HepG2 (cell line): ENCODE measurements around the gene METTL16. TPM values are rescaled to one million over a fixed set of nuclear protein-coding genes. Genes with fewer than 3 reads are reported as not detected.
A peak's percentile ranks its signal among the peaks of the same experiment; 100 is the strongest.

Experiments
- ATAC-seq: fragments of 200-7000 bp; cut with Tn5 transposase; 3 replicates; pipeline ENCODE4 v1.9.1; 2020; ENCODE audit warnings: mild to moderate bottlenecking, moderate library complexity
- BruUV-seq: library from RNA; stranded (reverse); fragments of 400-500 nt; replicated peaks from 2 replicates; lab custom pipeline; 2021; lab: Mats Ljungman, UMichigan
- CTCF ChIA-PET: fragments of 300-600 bp; formaldehyde crosslinking; extraction: SDS; loops from one replicate; lab custom pipeline; 2021; ENCODE audit warnings: low total read pairs, inconsistent platforms, low intra/inter-chr PET ratio; lab: Yijun Ruan, JAX
- POLR2A ChIA-PET: fragments of 350-600 bp; sonication (Branson Sonifier 250); formaldehyde crosslinking; loops from one replicate; lab custom pipeline; 2020; ENCODE audit warnings: antibody characterized with exemption, inconsistent platforms; lab: Yijun Ruan, JAX
- DNase-seq: peaks from one replicate; pipeline ENCODE4 v3.0.0-alpha.2; 2015; ENCODE audit warnings: low spot score
- FAIRE-seq: peaks from 3 replicates; lab custom pipeline; 2011; peaks lifted over from hg19 to GRCh38; lab: Jason Lieb, UNC
- H2AFZ ChIP-seq: one replicate; pipeline ENCODE4 v1.6.1; 2011; ENCODE audit warnings: low read length, inconsistent platforms
- H3K27ac ChIP-seq: fragments of 300-600 bp; 3 replicates; pipeline ENCODE4 v1.8.0; 2011; ENCODE audit warnings: mixed run types, mild to moderate bottlenecking, mixed read lengths, low read length, inconsistent platforms; ENCODE audit not compliant: insufficient read depth; ENCODE audit errors: extremely low read length
- H3K27me3 ChIP-seq, 2 experiments: fragments of 200-600 bp in 1 of 2; 2 replicates in 1 of 2; 3 replicates in 1 of 2; pipeline versions ENCODE4 v1.6.0 to v1.8.0; 2011; ENCODE audit warnings: low read length in 2 of 2, mild to moderate bottlenecking in 2 of 2, moderate library complexity in 2 of 2, inconsistent platforms in 1 of 2; ENCODE audit not compliant: insufficient read depth in 2 of 2, control insufficient read depth in 1 of 2
- H3K36me3 ChIP-seq, 2 experiments: fragments of 200-600 bp in 1 of 2; replicated peaks in 1 of 2; 2 replicates in 1 of 2; 3 replicates in 1 of 2; pipeline versions ENCODE4 v1.5.1 to v1.8.0; 2011; ENCODE audit warnings: low read length in 2 of 2, inconsistent platforms in 1 of 2; ENCODE audit not compliant: insufficient read depth in 2 of 2, control insufficient read depth in 1 of 2
- H3K4me1 ChIP-seq: 2 replicates; pipeline ENCODE4 v1.5.1; 2012; ENCODE audit warnings: low read length, inconsistent platforms; ENCODE audit not compliant: insufficient read depth
- H3K4me2 ChIP-seq: 2 replicates; pipeline ENCODE4 v1.6.0; 2011; ENCODE audit warnings: low read depth, low read length, inconsistent platforms
- H3K4me3 ChIP-seq, 3 experiments: fragments of 200-600 bp in 1 of 3; sonication (generic), shearing (Covaris generic) in 1 of 3; replicated peaks in 1 of 3; 2 replicates each; pipeline ENCODE4 v1.5.1; 2011 to 2016; ENCODE audit warnings: low read length in 3 of 3, inconsistent platforms in 2 of 3, low read depth in 2 of 3, mild to moderate bottlenecking in 2 of 3, control low read depth in 1 of 3, mixed read lengths in 1 of 3; ENCODE audit not compliant: insufficient read depth in 1 of 3
- H3K79me2 ChIP-seq: one replicate; pipeline ENCODE4 v1.6.1; 2011; ENCODE audit warnings: low read length, inconsistent platforms; ENCODE audit not compliant: insufficient read depth
- H3K9ac ChIP-seq: 2 replicates; pipeline ENCODE4 v1.6.0; 2011; ENCODE audit warnings: mild to moderate bottlenecking, low read depth, low read length, inconsistent platforms; ENCODE audit not compliant: insufficient read depth
- H3K9me3 ChIP-seq: 2 replicates; pipeline ENCODE4 v1.5.1; 2012; ENCODE audit warnings: mild to moderate bottlenecking, low read length
- H4K20me1 ChIP-seq: 2 replicates; pipeline ENCODE4 v1.6.0; 2011; ENCODE audit warnings: inconsistent platforms, mild to moderate bottlenecking, low read length, moderate library complexity; ENCODE audit not compliant: insufficient read depth
- BORCS8-MEF2B ChIP-seq: sonication (generic); formaldehyde crosslinking; IDR thresholded peaks from 2 replicates; pipeline ENCODE4 v1.8.0; 2022; ENCODE audit warnings: mild to moderate bottlenecking, missing genetic modification reagents
- ELF1 ChIP-seq: sonication (generic); formaldehyde crosslinking; IDR thresholded peaks from 2 replicates; pipeline ENCODE4 v1.4.0; 2020; ENCODE audit warnings: missing genetic modification reagents
- ELF3 ChIP-seq: IDR thresholded peaks from 2 replicates; pipeline ENCODE4 v1.6.1; 2016; ENCODE audit warnings: missing genetic modification reagents, missing compliant biosample characterization
- HOXA9 ChIP-seq: sonication (generic); formaldehyde crosslinking; IDR thresholded peaks from 2 replicates; pipeline ENCODE4 v1.8.1; 2022; ENCODE audit warnings: missing genetic modification reagents, mild to moderate bottlenecking, moderate library complexity, borderline replicate concordance
- MAFK ChIP-seq, 2 experiments: IDR thresholded peaks in 1 of 2; conservative IDR thresholded peaks in 1 of 2; 2 replicates each; pipeline ENCODE4 v1.6.1; 2011; ENCODE audit warnings: improper control_type of control experiment in 2 of 2, low read length in 2 of 2
- MIXL1 ChIP-seq: IDR thresholded peaks from 2 replicates; pipeline ENCODE4 v1.6.1; 2016
- NFATC3 ChIP-seq: sonication (generic); formaldehyde crosslinking; IDR thresholded peaks from 2 replicates; pipeline ENCODE4 v1.5.1; 2020; ENCODE audit warnings: mild to moderate bottlenecking, missing genetic modification reagents
- PREB ChIP-seq: sonication (generic); formaldehyde crosslinking; IDR thresholded peaks from 2 replicates; pipeline ENCODE4 v1.4.0; 2020; ENCODE audit warnings: missing genetic modification reagents
- SYNCRIP ChIP-seq: fragments of 200-400 bp; formaldehyde crosslinking; IDR thresholded peaks from 2 replicates; pipeline ENCODE4 v1.6.1; 2018; ENCODE audit warnings: mild to moderate bottlenecking, low read depth, low read length; ENCODE audit not compliant: insufficient read depth
- TEAD2 ChIP-seq: sonication (generic); formaldehyde crosslinking; IDR thresholded peaks from 2 replicates; pipeline ENCODE4 v1.9.0; 2021; ENCODE audit warnings: missing genetic modification reagents
- ZNF616 ChIP-seq: sonication (generic); formaldehyde crosslinking; IDR thresholded peaks from 2 replicates; pipeline ENCODE4 v1.5.0; 2020; ENCODE audit warnings: low read depth, mild to moderate bottlenecking, missing genetic modification reagents
- ZNF703 ChIP-seq: sonication (generic); formaldehyde crosslinking; IDR thresholded peaks from 2 replicates; pipeline ENCODE4 v1.5.1; 2020; ENCODE audit warnings: missing genetic modification reagents, mild to moderate bottlenecking, moderate library complexity, borderline replicate concordance
- ZNF770 ChIP-seq: sonication (generic); formaldehyde crosslinking; IDR thresholded peaks from 2 replicates; pipeline ENCODE4 v1.5.0; 2020; ENCODE audit warnings: mild to moderate bottlenecking, missing genetic modification reagents
- ZZZ3 ChIP-seq: sonication (generic); formaldehyde crosslinking; IDR thresholded peaks from 2 replicates; pipeline ENCODE4 v1.4.0; 2020; ENCODE audit warnings: missing genetic modification reagents, mild to moderate bottlenecking, borderline replicate concordance
- WGBS: methylation state at CpG from one replicate; pipeline ENCODE4 v1.1.6; 2017; ENCODE audit warnings: low lambda C conversion rate; 5-methylcytosine and 5-hydroxymethylcytosine counted together
- in situ Hi-C: cut with HindIII; loops from 2 replicates; pipeline ENCODE4 v1.10.0; 2017; ENCODE audit warnings: low pct_unique_long_range_greater_than_20kb; ENCODE audit not compliant: extremely low pct_ligation_motif_present
- intact Hi-C: fragments of 100-400 bp; cut with micrococcal nuclease; formaldehyde crosslinking; loops from one replicate; pipeline ENCODE4 v1.10.0; 2022; ENCODE audit not compliant: unreplicated experiment
- polyA plus RNA-seq, 8 experiments: library from polyadenylated mRNA; depleted of rRNA in 3 of 8; stranded (reverse) in 7 of 8; unstranded in 1 of 8; fragments of >200 nt; fragmentation: Illumina TruSeq in 4 of 8; extraction: Trizol in 4 of 8; gene quantifications; 2 replicates each; pipeline versions ENCODE4 v1.2.1 to v1.2.3, GENCODE V29; 2011 to 2016; ENCODE audit warnings: low read depth in 4 of 8, missing spikeins in 1 of 8, mixed read lengths in 1 of 8; ENCODE audit not compliant: insufficient read depth in 1 of 8
- total RNA-seq, 5 experiments: library from RNA; depleted of rRNA; stranded (reverse); fragments of >200 nt; fragmentation: Illumina TruSeq; extraction: Trizol; gene quantifications; 2 replicates each; pipeline ENCODE4 v1.2.3, GENCODE V29; 2016; ENCODE audit warnings: low read depth in 1 of 5
- TF ChIP-seq, protein P1 (sequence below): IDR thresholded peaks from 2 replicates; pipeline ENCODE4 v1.6.1; 2016; ENCODE audit warnings: low read depth
- TF ChIP-seq, protein P2 (sequence below): sonication (generic); formaldehyde crosslinking; IDR thresholded peaks from 2 replicates; pipeline ENCODE4 v1.4.0; 2020; ENCODE audit warnings: missing genetic modification reagents

METTL16 gene
- total and polyA plus RNA-seq, 2 of the 13 experiments (the other 11 are each of a cell fraction or from before 2014, with no cell fraction given) = 11.6 to 18.5 TPM

DNA sequence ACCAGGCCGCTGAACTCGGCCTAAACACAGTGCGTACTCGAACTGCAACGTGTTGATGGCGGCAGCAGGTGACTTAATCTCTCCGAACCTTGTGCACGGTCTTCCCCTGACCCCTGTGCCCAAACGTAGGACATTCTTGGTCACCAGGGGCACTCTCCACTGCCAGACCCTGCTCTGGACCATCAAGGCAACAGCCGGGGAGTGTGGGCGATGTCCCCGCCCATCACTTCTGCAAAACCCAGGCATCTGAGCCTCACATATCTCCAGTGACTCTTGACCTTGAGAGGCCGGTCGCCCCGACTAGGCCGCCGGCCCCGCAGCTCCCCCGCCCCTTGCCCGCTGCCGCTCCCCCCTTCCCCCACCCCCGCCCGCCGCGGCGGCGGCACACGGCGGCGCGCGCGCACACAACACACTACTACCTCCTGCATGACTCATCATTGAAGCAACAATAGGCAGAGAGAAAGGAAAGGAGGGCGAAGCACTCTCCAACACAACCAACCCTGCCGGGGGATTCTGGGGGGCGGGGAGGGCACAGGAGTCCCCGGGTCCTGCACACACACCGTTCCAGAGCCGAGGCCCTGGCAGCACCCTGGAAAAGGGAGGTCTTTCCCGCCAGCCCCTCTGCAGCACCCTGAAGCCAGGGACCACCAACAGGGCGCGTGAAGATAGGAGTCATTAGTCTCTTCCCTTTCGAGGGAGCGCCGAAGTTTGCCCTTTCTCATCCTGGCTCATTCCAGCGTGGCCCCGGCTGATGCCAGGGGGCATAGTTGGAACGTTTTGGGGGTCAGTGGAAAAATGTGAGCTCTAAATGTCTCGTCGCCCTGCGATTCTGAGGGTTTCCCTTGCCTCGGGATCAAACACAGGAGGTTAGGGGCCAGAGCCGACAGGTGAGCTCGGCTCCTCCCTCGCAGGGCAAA, 112.8 kb downstream of the METTL16 start:
- peak overlapping the region; percentile 59 to 87 (median 81) for H3K4me3 ChIP-seq
- H2AFZ ChIP-seq = no peak overlapping the region
- in situ Hi-C loops (no loop called here), intact Hi-C loops (no loop called here)
- H3K27ac ChIP-seq = peak overlapping the region; percentile 100
- H3K79me2 ChIP-seq = peaks cover 31% of the 10 kb centered on the region
- no peaks in the 10 kb centered on the region; a peak in 2 of 5 replicates for H3K27me3 ChIP-seq
- WGBS = 0% methylated on average over 32 of the region's 55 CpGs
- peaks cover 27% of the 10 kb centered on the region for H4K20me1 ChIP-seq
- no TSS peak for BruUV-seq
- no peaks in the 10 kb centered on the region for H3K9me3 ChIP-seq
- ChIA-PET CTCF (interaction anchor here (0.6 kb wide), 1 partner anchor 532 kb away, joined by 3 read pairs; no protein-coding TSS in a partner anchor), POLR2A (interaction anchor here (0.5 to 3.0 kb wide), 12 partner anchors 13 to 731 kb away, joined by 3 to 19 read pairs (median 4); partner anchors contain the start of genes METTL16, SMG6, SRR and TSR1)
- DNase-seq (peak; percentile 86), FAIRE-seq (no peak), ATAC-seq (peak; percentile 8)
- peak overlapping the region; percentile 99 for H3K4me2 ChIP-seq
- no peaks in the 10 kb centered on the region for H3K36me3 ChIP-seq
- peaks cover 54% of the 10 kb centered on the region for H3K4me1 ChIP-seq
- peak overlapping the region; percentile 97 for H3K9ac ChIP-seq
- no peak for TF ChIP-seq ZNF703 (CRISPR knock-in tag)
- no peak for TF ChIP-seq HOXA9
- no peak for TF ChIP-seq BORCS8-MEF2B
- TF ChIP-seq, protein P1, sequence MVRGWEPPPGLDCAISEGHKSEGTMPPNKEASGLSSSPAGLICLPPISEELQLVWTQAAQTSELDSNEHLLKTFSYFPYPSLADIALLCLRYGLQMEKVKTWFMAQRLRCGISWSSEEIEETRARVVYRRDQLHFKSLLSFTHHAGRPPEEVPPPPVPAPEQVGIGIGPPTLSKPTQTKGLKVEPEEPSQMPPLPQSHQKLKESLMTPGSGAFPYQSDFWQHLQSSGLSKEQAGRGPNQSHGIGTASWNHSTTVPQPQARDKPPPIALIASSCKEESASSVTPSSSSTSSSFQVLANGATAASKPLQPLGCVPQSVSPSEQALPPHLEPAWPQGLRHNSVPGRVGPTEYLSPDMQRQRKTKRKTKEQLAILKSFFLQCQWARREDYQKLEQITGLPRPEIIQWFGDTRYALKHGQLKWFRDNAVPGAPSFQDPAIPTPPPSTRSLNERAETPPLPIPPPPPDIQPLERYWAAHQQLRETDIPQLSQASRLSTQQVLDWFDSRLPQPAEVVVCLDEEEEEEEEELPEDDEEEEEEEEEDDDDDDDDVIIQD = no peak
- TF ChIP-seq ELF3 (CRISPR knock-in tag) = no peak
- TF ChIP-seq, protein P2, sequence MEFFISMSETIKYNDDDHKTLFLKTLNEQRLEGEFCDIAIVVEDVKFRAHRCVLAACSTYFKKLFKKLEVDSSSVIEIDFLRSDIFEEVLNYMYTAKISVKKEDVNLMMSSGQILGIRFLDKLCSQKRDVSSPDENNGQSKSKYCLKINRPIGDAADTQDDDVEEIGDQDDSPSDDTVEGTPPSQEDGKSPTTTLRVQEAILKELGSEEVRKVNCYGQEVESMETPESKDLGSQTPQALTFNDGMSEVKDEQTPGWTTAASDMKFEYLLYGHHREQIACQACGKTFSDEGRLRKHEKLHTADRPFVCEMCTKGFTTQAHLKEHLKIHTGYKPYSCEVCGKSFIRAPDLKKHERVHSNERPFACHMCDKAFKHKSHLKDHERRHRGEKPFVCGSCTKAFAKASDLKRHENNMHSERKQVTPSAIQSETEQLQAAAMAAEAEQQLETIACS (CRISPR knock-in tag) = peak; percentile 58; the same call in 1 of the 2 replicates
- TF ChIP-seq PREB = no peak
- no peak for TF ChIP-seq TEAD2 (CRISPR knock-in tag)
- TF ChIP-seq ZNF616 = peak; percentile 10; the same call in 1 of the 2 replicates
- TF ChIP-seq ELF1 (CRISPR knock-in tag) = no peak; the same call in 1 of the 2 replicates
- TF ChIP-seq ZNF770 (CRISPR knock-in tag) = no peak
- no peak for TF ChIP-seq MIXL1 (CRISPR knock-in tag)
- no peak for TF ChIP-seq NFATC3 (CRISPR knock-in tag)
- no peak for TF ChIP-seq ZZZ3 (CRISPR knock-in tag)
- TF ChIP-seq SYNCRIP = no peak
- no peak for TF ChIP-seq MAFK (conservative IDR thresholded peaks at IDR 0.05 in 1 of 2, IDR thresholded peaks at IDR 0.05 in 1 of 2; ENCODE audit: low read length in 2 of 2)
